Type B pancreatic cell (in vitro differentiated cells): ENCODE results near the gene ZSWIM6. TPM values are rescaled to one million over a fixed set of nuclear protein-coding genes. Genes with fewer than 3 reads are reported as not detected.
"Not testable (repeated sequence)": the region's sequence is repeated elsewhere in the genome, so short reads cannot be mapped to it uniquely, and the experiment has no call there.

Experiments
- DNase-seq: peaks from one replicate; pipeline ENCODE4 v3.0.0; 2021; ENCODE audit warnings: mixed read lengths; ENCODE audit not compliant: unreplicated experiment; ENCODE audit errors: extremely low spot score
- H3K27ac Mint-ChIP-seq: 2 replicates; pipeline ENCODE4 v1.8.0; 2021; ENCODE audit warnings: mild to moderate bottlenecking, mixed read lengths
- H3K27me3 Mint-ChIP-seq: 2 replicates; pipeline ENCODE4 v1.8.0; 2021; ENCODE audit warnings: mixed read lengths
- H3K36me3 Mint-ChIP-seq: 2 replicates; pipeline ENCODE4 v1.8.0; 2021; ENCODE audit warnings: mixed read lengths
- H3K4me1 Mint-ChIP-seq: one replicate; pipeline ENCODE4 v1.8.0; 2021; ENCODE audit warnings: mixed read lengths; ENCODE audit not compliant: unreplicated experiment
- H3K4me3 Mint-ChIP-seq: 2 replicates; pipeline ENCODE4 v1.8.0; 2021; ENCODE audit warnings: mild to moderate bottlenecking, mixed read lengths
- H3K9me3 Mint-ChIP-seq: 2 replicates; pipeline ENCODE4 v1.8.0; 2021; ENCODE audit warnings: mixed read lengths
- CTCF ChIP-seq: fragments of 200-600 bp; sonication (generic); conservative IDR thresholded peaks from 2 replicates; pipeline ENCODE4 v1.5.0; 2021; ENCODE audit warnings: antibody characterized with exemption, mild to moderate bottlenecking
- total RNA-seq: library from RNA; stranded (reverse); gene quantifications from 2 replicates; pipeline ENCODE4 v1.2.1, GENCODE V29; 2021; ENCODE audit warnings: low replicate concordance

ZSWIM6 gene
- total RNA-seq, 1 donor from 2014 or later = 24.6 TPM

GRCh38 chr5:61399679-61400078, 67.6 kb downstream of the ZSWIM6 start:
- Mint-ChIP-seq H3K4me3 (no peak overlapping the region), H3K36me3 (peaks cover 6% of the 10 kb centered on the region), H3K27ac (no peak overlapping the region), H3K9me3 (no peaks in the 10 kb centered on the region), H3K4me1 (peaks cover 59% of the 10 kb centered on the region), H3K27me3 (no peaks in the 10 kb centered on the region)
- no peak for TF ChIP-seq CTCF
- no peak for DNase-seq

DNA sequence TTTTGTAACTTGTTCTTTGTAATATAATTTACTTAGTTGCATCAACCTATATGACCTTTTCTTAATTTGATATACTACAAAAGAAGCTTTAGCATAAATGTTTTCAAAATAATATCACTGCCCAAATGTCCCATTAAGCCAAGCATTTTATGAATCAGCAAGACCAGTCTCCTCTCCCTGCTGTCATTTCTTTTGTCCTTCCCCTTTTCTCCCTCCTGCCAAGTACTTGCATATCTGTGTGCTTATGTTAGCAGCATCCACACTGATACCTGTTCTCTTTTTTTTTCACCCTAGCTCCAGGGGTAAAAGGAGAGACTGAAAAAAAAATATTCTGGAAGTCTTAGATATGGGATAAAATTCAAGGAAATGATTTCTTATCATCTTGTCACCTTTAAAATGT, 69.7 kb downstream of the ZSWIM6 start:
- Mint-ChIP-seq H3K27me3 (no peaks in the 10 kb centered on the region), H3K27ac (peak overlapping the region; percentile 44), H3K9me3 (no peaks in the 10 kb centered on the region), H3K4me1 (peaks cover 50% of the 10 kb centered on the region), H3K36me3 (peaks cover 6% of the 10 kb centered on the region), H3K4me3 (no peak overlapping the region)
- TF ChIP-seq CTCF = no peak
- DNase-seq = no peak

DNA sequence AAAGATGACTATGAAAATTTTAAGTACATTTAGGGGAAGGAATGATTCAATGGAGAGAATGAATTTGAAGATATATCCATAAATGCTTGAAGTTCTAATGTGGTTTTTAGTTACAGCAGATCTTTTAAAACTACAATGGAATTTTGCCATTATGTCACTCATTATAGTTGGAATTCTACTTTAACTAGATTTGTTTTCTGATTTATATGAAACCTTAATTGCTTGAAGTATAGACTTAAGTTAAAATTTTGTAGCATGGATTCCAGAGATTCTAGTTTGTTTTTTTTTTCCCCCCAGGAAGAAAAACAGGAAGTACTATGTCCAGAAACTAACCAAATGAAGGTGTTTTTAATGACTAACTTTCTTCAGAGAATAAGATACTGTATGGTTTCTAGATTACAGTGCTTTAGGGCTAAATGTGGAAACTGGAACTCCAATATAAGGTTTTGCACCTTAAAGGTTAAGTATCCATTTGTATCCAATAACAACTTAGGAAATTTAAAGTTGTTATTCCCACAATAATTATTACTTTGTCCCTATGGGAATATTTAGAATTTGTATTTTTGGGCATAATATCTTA, 70.3 kb downstream of the ZSWIM6 start:
- DNase-seq = no peak
- Mint-ChIP-seq H3K9me3 (no peaks in the 10 kb centered on the region), H3K4me3 (peak overlapping the region; percentile 13), H3K36me3 (peaks cover 6% of the 10 kb centered on the region), H3K27ac (peak overlapping the region; percentile 44), H3K4me1 (peaks cover 50% of the 10 kb centered on the region), H3K27me3 (no peaks in the 10 kb centered on the region)
- TF ChIP-seq CTCF = no peak

GRCh38 chr5:61402970-61403900, 71.2 kb downstream of the ZSWIM6 start:
- TF ChIP-seq CTCF = no peak
- Mint-ChIP-seq H3K27me3 (no peaks in the 10 kb centered on the region), H3K4me1 (peaks cover 56% of the 10 kb centered on the region), H3K9me3 (no peaks in the 10 kb centered on the region), H3K27ac (peak overlapping the region; percentile 66), H3K4me3 (no peak overlapping the region), H3K36me3 (peaks cover 6% of the 10 kb centered on the region)
- DNase-seq = no peak

DNA sequence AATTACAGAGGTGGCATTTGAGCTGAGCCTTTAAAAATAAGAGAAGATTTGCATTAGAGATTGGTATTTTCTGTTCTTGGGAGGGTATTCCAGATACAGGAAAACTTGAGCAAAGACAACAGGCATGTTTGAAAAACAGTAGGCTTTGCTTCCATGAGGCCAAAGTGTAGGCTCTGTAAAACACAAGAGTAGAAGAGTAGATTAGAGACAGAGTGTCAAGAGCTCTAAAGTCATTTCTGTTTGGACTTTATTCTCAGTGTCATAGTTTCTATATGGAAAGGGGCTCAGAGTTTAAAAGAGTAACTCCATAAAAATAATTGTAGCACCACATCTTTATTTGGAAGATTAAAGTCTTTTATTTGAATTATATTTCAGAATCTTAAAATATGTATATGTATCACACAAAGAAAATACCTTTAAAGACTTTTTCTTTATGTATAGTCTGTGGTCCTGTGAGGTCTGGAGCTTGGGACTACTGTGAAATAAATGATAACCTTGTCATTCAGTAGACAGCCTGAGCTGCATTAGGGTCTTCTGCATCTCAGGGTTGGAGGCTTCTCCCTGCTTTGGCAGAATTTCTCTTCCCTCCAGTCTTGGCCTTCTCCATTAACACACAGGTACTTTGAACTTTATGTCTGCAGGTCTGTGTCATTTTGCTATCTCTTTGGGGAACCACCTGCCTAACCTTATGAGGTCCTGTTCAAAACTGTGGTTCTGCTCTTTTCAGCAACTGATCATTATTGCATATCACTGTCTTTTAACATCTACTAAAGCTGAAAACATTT, 73.6 kb downstream of the ZSWIM6 start:
- no peak for TF ChIP-seq CTCF
- no peaks in the 10 kb centered on the region for H3K27me3 Mint-ChIP-seq
- peaks cover 60% of the 10 kb centered on the region for H3K4me1 Mint-ChIP-seq
- no peak for DNase-seq
- H3K4me3 Mint-ChIP-seq = no peak overlapping the region
- no peak overlapping the region for H3K27ac Mint-ChIP-seq
- peaks cover 4% of the 10 kb centered on the region for H3K9me3 Mint-ChIP-seq
- H3K36me3 Mint-ChIP-seq = no peaks in the 10 kb centered on the region

GRCh38 chr5:61406497-61406896, 74.4 kb downstream of the ZSWIM6 start:
- H3K27me3 Mint-ChIP-seq, H3K36me3 Mint-ChIP-seq, H3K4me3 Mint-ChIP-seq, H3K9me3 Mint-ChIP-seq, H3K27ac Mint-ChIP-seq, DNase-seq: not testable (repeated sequence)
- peaks cover 57% of the 10 kb centered on the region for H3K4me1 Mint-ChIP-seq
